SU-DHL-6 (cell line): ENCODE measurements around the gene BCAN.

Experiments
- H2AFZ ChIP-seq: fragments of 200-600 bp; sonication (generic); 2 replicates; pipeline ENCODE4 v1.6.1; 2014; ENCODE audit warnings: low read depth, mild to moderate bottlenecking, moderate library complexity, mixed read lengths, antibody characterized with exemption, low read length; ENCODE audit not compliant: severe bottlenecking
- H3F3A ChIP-seq: fragments of 200-600 bp; shearing (Covaris generic); 2 replicates; pipeline ENCODE4 v1.6.0; 2016; ENCODE audit warnings: antibody characterized with exemption, mild to moderate bottlenecking; ENCODE audit not compliant: insufficient read depth
- H3K27ac ChIP-seq: fragments of 200-600 bp; sonication (generic); 2 replicates; pipeline ENCODE4 v1.5.1; 2016; ENCODE audit warnings: low read depth, mild to moderate bottlenecking, low read length, moderate library complexity, mixed read lengths
- H3K27me3 ChIP-seq: fragments of 200-600 bp; sonication (generic), shearing (Covaris generic); 2 replicates; pipeline ENCODE4 v1.6.0; 2014; ENCODE audit warnings: mild to moderate bottlenecking, low read length
- H3K36me3 ChIP-seq: fragments of 200-600 bp; sonication (generic); 2 replicates; pipeline ENCODE4 v1.6.1; 2014; ENCODE audit warnings: mild to moderate bottlenecking, low read length, mixed read lengths
- H3K4me2 ChIP-seq: fragments of 300-600, 200-600 bp; shearing (Covaris generic), sonication (generic); 2 replicates; pipeline ENCODE4 v1.6.0; 2014; ENCODE audit warnings: low read length, low read depth, mild to moderate bottlenecking; ENCODE audit not compliant: poor library complexity, severe bottlenecking
- H3K4me3 ChIP-seq: fragments of 200-600 bp; sonication (generic); 2 replicates; pipeline ENCODE4 v1.5.1; 2014; ENCODE audit warnings: antibody characterized with exemption, low read length, mild to moderate bottlenecking, mixed read lengths; ENCODE audit not compliant: insufficient read depth, poor library complexity, severe bottlenecking
- H3K79me2 ChIP-seq: fragments of 200-600 bp; sonication (generic); 2 replicates; pipeline ENCODE4 v1.6.1; 2014; ENCODE audit warnings: mild to moderate bottlenecking, low read length, moderate library complexity; ENCODE audit not compliant: insufficient read depth
- H3K9ac ChIP-seq: fragments of 200-600 bp; sonication (generic); 2 replicates; pipeline ENCODE4 v1.7.0; 2014; ENCODE audit warnings: mild to moderate bottlenecking, low read length
- H3K9me2 ChIP-seq: fragments of 200-600 bp; sonication (generic); replicated peaks from 2 replicates; pipeline ENCODE4 v1.6.1; 2014; ENCODE audit warnings: low read length; ENCODE audit not compliant: insufficient read depth
- H3K9me3 ChIP-seq: fragments of 200-600 bp; sonication (generic); 2 replicates; pipeline ENCODE4 v1.6.1; 2014; ENCODE audit warnings: low read length, mixed read lengths; ENCODE audit not compliant: insufficient read depth
- H4K20me1 ChIP-seq: fragments of 200-600 bp; sonication (generic); 2 replicates; pipeline ENCODE4 v1.6.1; 2014; ENCODE audit warnings: low read depth, mild to moderate bottlenecking, antibody characterized with exemption, low read length, moderate library complexity, mixed read lengths
- EZH2phosphoT487 ChIP-seq: fragments of 200-600 bp; sonication (generic), shearing (Covaris generic); conservative IDR thresholded peaks from 2 replicates; pipeline ENCODE4 v1.6.1; 2018; ENCODE audit warnings: mild to moderate bottlenecking, antibody characterized with exemption, low read length, moderate library complexity, mixed read lengths
- TF ChIP-seq, protein P1 (sequence below): fragments of 200-600 bp; sonication (generic); IDR thresholded peaks from one replicate; pipeline ENCODE4 v1.5.1; 2017; ENCODE audit warnings: antibody characterized with exemption, mild to moderate bottlenecking, low read length, moderate library complexity; ENCODE audit not compliant: insufficient read depth, poor library complexity, severe bottlenecking

BCAN gene

DNA sequence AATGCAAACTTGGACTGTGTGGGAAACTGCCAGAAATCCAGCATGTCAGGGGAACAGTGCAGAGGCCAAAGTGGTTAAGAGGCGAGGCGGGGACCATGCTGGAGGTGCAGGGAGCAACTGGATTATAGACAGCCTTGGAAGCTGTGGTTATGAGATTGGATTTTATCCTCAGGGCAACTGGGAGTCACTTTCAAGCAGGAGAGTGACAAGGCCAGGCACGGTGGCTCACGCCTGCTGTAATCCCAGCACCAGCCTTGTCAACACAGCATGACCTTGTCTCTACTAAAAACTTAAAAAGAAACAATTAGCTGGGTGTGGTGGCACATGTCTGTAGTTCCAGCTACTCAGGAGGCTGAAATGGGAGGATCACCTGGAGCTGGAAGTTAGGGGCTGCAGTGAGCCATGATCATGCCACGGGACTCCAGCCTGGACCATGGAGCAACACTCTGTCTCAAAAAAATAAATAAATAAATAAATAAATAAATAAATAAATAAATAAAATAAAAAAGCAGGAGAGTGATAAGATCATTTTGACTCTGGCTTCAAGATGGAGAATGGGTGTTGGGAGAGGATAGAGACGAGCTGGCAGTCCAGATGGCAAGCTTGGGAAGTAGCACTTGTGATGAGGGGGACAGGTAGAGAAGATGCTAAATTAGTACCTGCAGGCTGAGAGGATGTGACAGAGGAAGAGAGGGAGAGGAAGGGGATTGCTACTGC is 19.2 kb upstream of the BCAN start:
- H3K9me3 ChIP-seq = no peaks in the 10 kb centered on the region
- H3K9ac ChIP-seq = no peak overlapping the region
- no peaks in the 10 kb centered on the region for H4K20me1 ChIP-seq
- no peak overlapping the region for H2AFZ ChIP-seq
- H3K4me3 ChIP-seq = no peak overlapping the region
- TF ChIP-seq, protein P1, sequence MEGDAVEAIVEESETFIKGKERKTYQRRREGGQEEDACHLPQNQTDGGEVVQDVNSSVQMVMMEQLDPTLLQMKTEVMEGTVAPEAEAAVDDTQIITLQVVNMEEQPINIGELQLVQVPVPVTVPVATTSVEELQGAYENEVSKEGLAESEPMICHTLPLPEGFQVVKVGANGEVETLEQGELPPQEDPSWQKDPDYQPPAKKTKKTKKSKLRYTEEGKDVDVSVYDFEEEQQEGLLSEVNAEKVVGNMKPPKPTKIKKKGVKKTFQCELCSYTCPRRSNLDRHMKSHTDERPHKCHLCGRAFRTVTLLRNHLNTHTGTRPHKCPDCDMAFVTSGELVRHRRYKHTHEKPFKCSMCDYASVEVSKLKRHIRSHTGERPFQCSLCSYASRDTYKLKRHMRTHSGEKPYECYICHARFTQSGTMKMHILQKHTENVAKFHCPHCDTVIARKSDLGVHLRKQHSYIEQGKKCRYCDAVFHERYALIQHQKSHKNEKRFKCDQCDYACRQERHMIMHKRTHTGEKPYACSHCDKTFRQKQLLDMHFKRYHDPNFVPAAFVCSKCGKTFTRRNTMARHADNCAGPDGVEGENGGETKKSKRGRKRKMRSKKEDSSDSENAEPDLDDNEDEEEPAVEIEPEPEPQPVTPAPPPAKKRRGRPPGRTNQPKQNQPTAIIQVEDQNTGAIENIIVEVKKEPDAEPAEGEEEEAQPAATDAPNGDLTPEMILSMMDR = no peak
- TF ChIP-seq EZH2phosphoT487 = no peak
- H3K27ac ChIP-seq = no peak overlapping the region
- H3K4me2 ChIP-seq = no peak overlapping the region
- H3K27me3 ChIP-seq = no peaks in the 10 kb centered on the region
- no peaks in the 10 kb centered on the region for H3K79me2 ChIP-seq
- H3K9me2 ChIP-seq = no peaks in the 10 kb centered on the region
- no peaks in the 10 kb centered on the region for H3K36me3 ChIP-seq
- 0 out of 2 replicates have a peak, but pooled peaks cover 3% of the 10 kb centered on the region for H3F3A ChIP-seq

DNA sequence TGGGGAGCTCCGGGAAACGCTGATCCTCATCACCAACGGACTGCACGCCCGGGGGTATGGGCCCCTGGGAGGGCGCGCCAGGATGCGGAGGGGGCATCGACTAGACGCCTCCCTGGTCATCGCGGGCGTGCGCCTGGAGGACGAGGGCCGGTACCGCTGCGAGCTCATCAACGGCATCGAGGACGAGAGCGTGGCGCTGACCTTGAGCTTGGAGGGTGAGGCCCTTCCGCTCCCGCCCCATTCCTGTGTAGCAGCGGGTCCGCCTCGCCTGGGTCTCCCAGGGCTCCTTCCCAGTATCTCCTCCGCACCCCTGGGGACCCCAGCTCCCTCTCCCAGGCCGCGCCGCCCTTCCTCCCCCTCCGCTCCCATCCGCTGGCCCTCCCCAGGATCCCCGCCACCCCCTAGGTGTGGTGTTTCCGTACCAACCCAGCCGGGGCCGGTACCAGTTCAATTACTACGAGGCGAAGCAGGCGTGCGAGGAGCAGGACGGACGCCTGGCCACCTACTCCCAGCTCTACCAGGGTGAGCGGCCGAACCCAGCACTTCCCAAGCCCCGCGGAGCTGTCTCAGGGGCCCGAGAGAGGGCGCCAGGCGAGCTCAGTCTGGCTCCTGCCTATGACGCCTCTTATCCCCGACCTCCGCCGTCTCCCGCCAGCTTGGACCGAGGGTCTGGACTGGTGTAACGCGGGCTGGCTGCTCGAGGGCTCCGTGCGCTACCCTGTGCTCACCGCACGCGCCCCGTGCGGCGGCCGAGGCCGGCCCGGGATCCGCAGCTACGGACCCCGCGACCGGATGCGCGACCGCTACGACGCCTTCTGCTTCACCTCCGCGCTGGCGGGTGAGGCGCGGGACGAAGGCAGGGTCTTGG is 17.7 kb upstream of the BCAN start:
- Histone ChIP-seq H3K4me3 (no peak overlapping the region), H3K9me2 (no peaks in the 10 kb centered on the region), H4K20me1 (no peaks in the 10 kb centered on the region), H3K27me3 (no peaks in the 10 kb centered on the region), H3K4me2 (no peak overlapping the region), H3K9ac (no peak overlapping the region), H3F3A (0 out of 2 replicates have a peak, but pooled peaks cover 3% of the 10 kb centered on the region), H3K36me3 (no peaks in the 10 kb centered on the region), H3K79me2 (no peaks in the 10 kb centered on the region), H3K9me3 (no peaks in the 10 kb centered on the region), H3K27ac (no peak overlapping the region), H2AFZ (no peak overlapping the region)
- no peak for TF ChIP-seq EZH2phosphoT487
- TF ChIP-seq, protein P1 = no peak

GRCh38 chr1:156624814-156625435 is 17.0 kb upstream of the BCAN start:
- Histone ChIP-seq H3K9me2 (no peaks in the 10 kb centered on the region), H3K9ac (no peak overlapping the region), H3K4me2 (no peak overlapping the region), H3K27ac (no peak overlapping the region), H3K79me2 (no peaks in the 10 kb centered on the region), H3F3A (0 out of 2 replicates have a peak, but pooled peaks cover 3% of the 10 kb centered on the region), H2AFZ (no peak overlapping the region), H3K4me3 (no peak overlapping the region), H4K20me1 (no peaks in the 10 kb centered on the region), H3K27me3 (no peaks in the 10 kb centered on the region), H3K9me3 (no peaks in the 10 kb centered on the region), H3K36me3 (no peaks in the 10 kb centered on the region)
- no peak for TF ChIP-seq EZH2phosphoT487
- TF ChIP-seq, protein P1 = no peak
